ENCODE measurements around the gene OR10G3. TPM values are rescaled to one million over a fixed set of nuclear protein-coding genes. Genes with fewer than 3 reads are reported as not detected.

The OR10G3 gene
- total RNA-seq, 4 donors from 2014 or later: 0.44 TPM; not detected in 3

GRCh38 chr14:21528381-21529348, 51.2 kb downstream of the OR10G3 start:
- Histone ChIP-seq H3K4me3 (no peak overlapping the region), H3K27ac (no peak overlapping the region), H3K27me3 (no peaks in the 10 kb centered on the region), H3K4me1 (peaks cover 0 to 22% (median 7%) of the 10 kb centered on the region in 4 donors), H3K9me3 (no peaks in the 10 kb centered on the region), H3K36me3 (peaks cover 0 to 16% (median 0%) of the 10 kb centered on the region in 3 donors)
- WGBS, 2 donors: 71 to 86% methylated on average over 4 of the region's 4 CpGs
- TF ChIP-seq POLR2A (IDR thresholded peaks at IDR 0.05): no peak
- no peak for TF ChIP-seq EP300 (IDR thresholded peaks at IDR 0.05)
- no peak for TF ChIP-seq CTCF (IDR thresholded peaks at IDR 0.05)
- DNase-seq (ENCODE audit: low spot score in 2 of 2): no peak

GRCh38 chr14:21527318-21527679, 52.6 kb downstream of the OR10G3 start:
- 40% methylated on average over 1 of the region's 1 CpG for WGBS, 2 donors
- Histone ChIP-seq H3K36me3 (peaks cover 0 to 30% (median 0%) of the 10 kb centered on the region in 3 donors), H3K27ac (no peak overlapping the region), H3K4me1 (peaks cover 0 to 22% (median 7%) of the 10 kb centered on the region in 4 donors), H3K4me3 (no peak overlapping the region), H3K27me3 (no peaks in the 10 kb centered on the region), H3K9me3 (no peaks in the 10 kb centered on the region)
- DNase-seq (ENCODE audit: low spot score in 2 of 2): no peak
- TF ChIP-seq POLR2A (IDR thresholded peaks at IDR 0.05) (no peak), CTCF (IDR thresholded peaks at IDR 0.05) (no peak), EP300 (IDR thresholded peaks at IDR 0.05) (no peak)

GRCh38 chr14:21526672-21527317, 53.1 kb downstream of the OR10G3 start:
- peak overlapping the region; percentile 51 to 89 (median 77) for H3K27ac ChIP-seq
- no peaks in the 10 kb centered on the region for H3K9me3 ChIP-seq
- no peak for DNase-seq (ENCODE audit: low spot score in 2 of 2)
- WGBS, 2 donors: 11 to 13% methylated on average over 13 of the region's 13 CpGs
- peaks cover 0 to 22% (median 7%) of the 10 kb centered on the region in 4 donors for H3K4me1 ChIP-seq
- peaks cover 0 to 35% (median 0%) of the 10 kb centered on the region in 3 donors for H3K36me3 ChIP-seq
- peak overlapping the region; percentile 56 to 90 (median 73) for H3K4me3 ChIP-seq
- TF ChIP-seq POLR2A (IDR thresholded peaks at IDR 0.05) (no peak), EP300 (IDR thresholded peaks at IDR 0.05) (no peak), CTCF (IDR thresholded peaks at IDR 0.05) (no peak)
- no peaks in the 10 kb centered on the region for H3K27me3 ChIP-seq

- H3K4me3 ChIP-seq: peak within 1 kb of the TSS; percentile 56 to 90 (median 73)
- DNase-seq (ENCODE audit: low spot score in 2 of 2): peak; percentile 33 to 54
- no peaks in the 10 kb centered on the region for H3K9me3 ChIP-seq
- TF ChIP-seq EP300 (IDR thresholded peaks at IDR 0.05) (no peak), POLR2A (IDR thresholded peaks at IDR 0.05) (no peak), CTCF (IDR thresholded peaks at IDR 0.05) (no peak)
- H3K4me1 ChIP-seq: peaks cover 0 to 22% (median 7%) of the 10 kb centered on the region in 4 donors
- WGBS, 2 donors: 0 to 1% methylated on average over 24 to 43 of the region's 43 CpGs
- peak within 1 kb of the TSS; percentile 51 to 89 (median 77) for H3K27ac ChIP-seq
- no peaks in the 10 kb centered on the region for H3K27me3 ChIP-seq
- peaks cover 0 to 35% (median 0%) of the 10 kb centered on the region in 3 donors for H3K36me3 ChIP-seq
Observed at GRCh38 chr14:21525962-21526671, 53.8 kb downstream of the OR10G3 start, which contains the start of gene SALL2. TSS of gene SALL2 (minus strand) at chr14:21526346. CDS start at chr14:21526127, 219 bp downstream.
